Adrenal gland (tissue), 12 donors: Measurements from ENCODE around the gene PDZD7. TPM values are rescaled to one million over a fixed set of nuclear protein-coding genes. Genes with fewer than 3 reads are reported as not detected.

Source experiments
- DNase-seq, 7 donors: peaks; one replicate each; pipeline ENCODE4 v3.0.0-alpha.2; 2019 to 2020
- H3K27ac ChIP-seq, 5 donors: fragments of 200-600 bp; sonication (generic) in 4 of 5; 1 replicate in 3 of 5; 2 replicates in 2 of 5; pipeline versions ENCODE4 v1.5.1 to v1.8.0; 2016 to 2020; ENCODE audit warnings: mild to moderate bottlenecking in 1 of 5
- H3K27me3 ChIP-seq: fragments of 200-600 bp; 2 replicates; pipeline ENCODE4 v1.8.0; 2021
- H3K36me3 ChIP-seq, 2 donors: fragments of 200-600 bp; replicated peaks in 1 of 2; 1 replicate in 1 of 2; 2 replicates in 1 of 2; pipeline versions ENCODE4 v1.5.1 to v1.8.0; 2018 to 2022
- H3K4me1 ChIP-seq, 2 donors: fragments of 200-600 bp; replicated peaks in 1 of 2; 1 replicate in 1 of 2; 2 replicates in 1 of 2; pipeline versions ENCODE4 v1.5.1 to v1.8.0; 2018 to 2021
- H3K4me3 ChIP-seq, 4 donors: fragments of 200-600 bp; sonication (generic) in 3 of 4; one replicate each; pipeline ENCODE4 v1.5.1; 2016 to 2018
- H3K9me3 ChIP-seq, 3 donors: fragments of 200-600 bp; sonication (generic) in 1 of 3; replicated peaks in 1 of 3; 1 replicate in 2 of 3; 2 replicates in 1 of 3; pipeline versions ENCODE4 v1.5.1 to v1.8.0; 2016 to 2021
- POLR2A ChIP-seq, 2 donors: fragments of 450-650 bp; IDR thresholded peaks; one replicate each; pipeline ENCODE4 v1.6.1; 2017; ENCODE audit warnings: antibody characterized with exemption in 2 of 2, mild to moderate bottlenecking in 2 of 2, moderate library complexity in 1 of 2
- WGBS, 4 donors: extraction: QIAGEN DNeasy Blood & Tissue Kit in 2 of 4; methylation state at CpG; one replicate each; pipeline versions ENCODE4 v1.1.5 to v1.1.7; 2013 to 2017; 5-methylcytosine and 5-hydroxymethylcytosine counted together
- intact Hi-C, 2 donors: fragments of 100-400 bp; cut with DNase I; formaldehyde crosslinking; loops; one replicate each; pipeline versions ENCODE4 v1.14.1 to v1.15.0; 2022 to 2023
- polyA plus RNA-seq, 3 donors: library from polyadenylated mRNA; stranded (reverse); fragments of 200-250 nt in 2 of 3; fragments of 350-450 nt in 1 of 3; fragmentation: Illumina TruSeq in 1 of 3; extraction: RNeasy Lipid Tissue Mini Kit (QIAGEN cat#74804) in 1 of 3; gene quantifications; one replicate each; pipeline ENCODE4 v1.2.3, GENCODE V29; 2013 to 2014
- total RNA-seq, 9 donors: library from RNA; depleted of rRNA in 4 of 9; stranded (reverse); fragments of >200 nt in 4 of 9; fragments of 120-200 nt in 1 of 9; fragmentation: NEBNext Ultra II Directional in 1 of 9; extraction: Animal tissue kit (Norgen Biotek cat#: 25700) in 1 of 9; gene quantifications; one replicate each; pipeline versions ENCODE4 v1.1.0 to v1.2.4, GENCODE V29; 2013 to 2023
- TF ChIP-seq, protein P1 (sequence below), 6 experiments: fragments of 450-650 bp in 4 of 6; fragments of 200-600 bp in 2 of 6; sonication (generic) in 1 of 6; IDR thresholded peaks; 1 replicate in 5 of 6; 2 replicates in 1 of 6; pipeline versions ENCODE4 v1.5.1 to v1.8.0; 2016 to 2021; ENCODE audit warnings: antibody characterized with exemption in 6 of 6, mild to moderate bottlenecking in 2 of 6, moderate library complexity in 1 of 6
- donor health status: healthy with polysubstance abuse.
- donor health status: Bipolar disorder and iron deficiency.
- donor health status: DM: yes; HTN: yes; CAD: no.
- donor health status: DM: no; HTN: no; CAD: no.
- donor health status: DM: no; HTN: no; CAD: no.
- donor health status: DM: yes; HTN: yes; CAD: no.

PDZD7 gene
- total and polyA plus RNA-seq, 12 donors: 0.13 to 3.5 (median 0.60) TPM; not detected in 1

DNA sequence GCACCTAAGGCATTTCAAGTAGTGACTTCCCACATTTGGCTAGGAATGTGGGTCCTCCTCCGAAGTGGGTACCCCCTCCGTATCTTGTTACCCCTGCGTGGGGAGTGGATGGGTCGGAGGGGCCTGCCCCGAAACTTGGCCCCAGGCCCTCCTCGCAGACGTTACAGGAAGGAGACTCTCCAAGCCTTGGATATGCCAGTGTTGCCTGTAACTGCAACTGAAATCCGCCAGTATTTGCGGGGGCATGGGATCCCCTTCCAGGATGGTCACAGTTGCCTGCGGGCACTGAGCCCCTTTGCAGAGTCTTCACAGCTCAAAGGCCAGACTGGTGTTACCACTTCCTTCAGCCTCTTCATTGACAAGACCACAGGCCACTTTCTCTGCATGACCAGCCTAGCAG, 42.8 kb downstream of the PDZD7 start:
- TF ChIP-seq, protein P1, sequence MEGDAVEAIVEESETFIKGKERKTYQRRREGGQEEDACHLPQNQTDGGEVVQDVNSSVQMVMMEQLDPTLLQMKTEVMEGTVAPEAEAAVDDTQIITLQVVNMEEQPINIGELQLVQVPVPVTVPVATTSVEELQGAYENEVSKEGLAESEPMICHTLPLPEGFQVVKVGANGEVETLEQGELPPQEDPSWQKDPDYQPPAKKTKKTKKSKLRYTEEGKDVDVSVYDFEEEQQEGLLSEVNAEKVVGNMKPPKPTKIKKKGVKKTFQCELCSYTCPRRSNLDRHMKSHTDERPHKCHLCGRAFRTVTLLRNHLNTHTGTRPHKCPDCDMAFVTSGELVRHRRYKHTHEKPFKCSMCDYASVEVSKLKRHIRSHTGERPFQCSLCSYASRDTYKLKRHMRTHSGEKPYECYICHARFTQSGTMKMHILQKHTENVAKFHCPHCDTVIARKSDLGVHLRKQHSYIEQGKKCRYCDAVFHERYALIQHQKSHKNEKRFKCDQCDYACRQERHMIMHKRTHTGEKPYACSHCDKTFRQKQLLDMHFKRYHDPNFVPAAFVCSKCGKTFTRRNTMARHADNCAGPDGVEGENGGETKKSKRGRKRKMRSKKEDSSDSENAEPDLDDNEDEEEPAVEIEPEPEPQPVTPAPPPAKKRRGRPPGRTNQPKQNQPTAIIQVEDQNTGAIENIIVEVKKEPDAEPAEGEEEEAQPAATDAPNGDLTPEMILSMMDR (IDR thresholded peaks at IDR 0.05): no peak
- no peak for TF ChIP-seq POLR2A (IDR thresholded peaks at IDR 0.05)
- peaks cover 0 to 31% of the 10 kb centered on the region in 2 donors for H3K36me3 ChIP-seq
- H3K4me3 ChIP-seq: peak overlapping the region in 2 of 4 donors; percentile 74 to 75
- intact Hi-C loops: no loop called here
- H3K4me1 ChIP-seq: peaks cover 16 to 30% of the 10 kb centered on the region in 2 donors
- H3K27me3 ChIP-seq: no peaks in the 10 kb centered on the region
- no peaks in the 10 kb centered on the region for H3K9me3 ChIP-seq
- H3K27ac ChIP-seq: no peak overlapping the region
- DNase-seq: no peak
- WGBS, 4 donors: 65 to 95% (median 70%) methylated on average over 3 to 10 of the region's 10 CpGs

DNA sequence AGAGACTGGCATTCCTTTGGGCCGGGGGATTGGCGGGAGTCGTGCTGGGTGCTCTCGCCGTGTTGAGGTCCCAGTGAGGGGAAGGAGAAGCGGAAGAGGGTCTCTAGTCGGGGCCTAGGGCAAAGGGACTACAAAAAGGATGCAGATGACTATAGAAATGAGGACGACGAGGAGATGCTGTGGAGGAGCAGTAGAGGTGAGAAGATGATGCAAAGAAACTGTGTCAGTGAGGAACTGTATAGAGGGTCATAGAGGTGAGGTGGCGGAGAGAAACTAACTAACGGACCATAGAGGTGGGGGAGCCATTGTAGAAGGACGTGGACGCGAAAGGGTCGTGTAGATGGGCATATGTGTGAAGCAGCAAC, 43.3 kb downstream of the PDZD7 start:
- no peak for TF ChIP-seq POLR2A (IDR thresholded peaks at IDR 0.05)
- TF ChIP-seq, protein P1 (IDR thresholded peaks at IDR 0.05): no peak
- Histone ChIP-seq H3K36me3 (peaks cover 0 to 33% of the 10 kb centered on the region in 2 donors), H3K4me1 (peaks cover 16 to 30% of the 10 kb centered on the region in 2 donors), H3K4me3 (peak overlapping the region; percentile 10 to 75 (median 61)), H3K27me3 (no peaks in the 10 kb centered on the region), H3K27ac (peak overlapping the region in 2 of 5 donors; percentile 77 to 83), H3K9me3 (no peaks in the 10 kb centered on the region)
- 2 to 3% (median 2%) methylated on average over 15 of the region's 15 CpGs for WGBS, 4 donors
- DNase-seq: no peak
- intact Hi-C loops: no loop called here

DNA sequence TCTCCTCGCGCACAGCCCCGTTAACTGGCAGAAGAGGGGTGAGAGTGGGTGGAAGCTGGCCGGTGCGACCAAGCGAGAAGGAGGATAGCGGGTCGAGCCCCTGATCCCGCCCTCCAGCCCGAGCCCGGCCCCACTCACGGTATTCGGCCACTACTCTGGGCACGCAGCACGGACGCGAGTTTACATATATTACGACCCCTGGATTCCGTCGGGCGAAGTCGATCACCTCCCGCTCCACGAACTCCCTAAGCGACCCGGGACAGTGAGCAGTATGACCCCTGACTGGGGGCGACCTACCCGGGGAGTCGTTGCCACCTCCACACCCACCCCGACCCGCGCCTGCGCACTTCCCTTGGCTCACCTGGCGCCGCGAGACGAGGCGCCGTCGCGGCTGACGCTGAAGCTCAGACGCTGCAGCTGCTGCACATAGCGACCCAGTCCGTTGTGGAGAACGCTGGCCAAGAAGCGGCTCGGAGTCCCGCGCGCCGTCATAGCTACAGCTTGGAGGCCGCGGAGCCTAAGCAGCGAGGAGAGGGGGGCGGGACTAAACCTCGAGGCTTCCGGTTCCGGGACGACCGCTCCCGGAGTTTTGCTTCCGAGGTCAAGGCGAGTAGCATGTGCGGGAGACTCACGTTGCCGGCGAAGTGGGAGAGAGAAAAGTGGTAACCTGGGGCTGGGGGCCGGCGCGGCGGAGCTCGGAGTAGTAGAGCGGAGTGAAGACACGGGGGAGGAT, 43.8 kb downstream of the PDZD7 start, which contains the start of the genes MRPL43 and TWNK:
MRPL43 (minus strand) TSS at position 546 of the 733 bp plus-strand sequence; CDS start at position 492, 54 bp downstream.
TWNK (plus strand) TSS at position 592 of the 733 bp plus-strand sequence. CDS start 668 bp downstream, outside the sequence.
- H3K27ac ChIP-seq: peak within 1 kb of the TSS in 2 of 5 donors; percentile 77 to 83
- H3K4me3 ChIP-seq: peak within 1 kb of the TSS; percentile 10 to 75 (median 61)
- peaks cover 0 to 36% of the 10 kb centered on the region in 2 donors for H3K36me3 ChIP-seq
- H3K9me3 ChIP-seq: no peaks in the 10 kb centered on the region
- H3K4me1 ChIP-seq: peaks cover 16 to 30% of the 10 kb centered on the region in 2 donors
- DNase-seq: peak; percentile 81 to 91 (median 87)
- intact Hi-C loops: no loop called here
- TF ChIP-seq, protein P1 (IDR thresholded peaks at IDR 0.05): no peak
- TF ChIP-seq POLR2A (IDR thresholded peaks at IDR 0.05): peak; percentile 9 to 52
- no peaks in the 10 kb centered on the region for H3K27me3 ChIP-seq
- 0 to 1% (median 1%) methylated on average over 30 to 75 of the region's 75 CpGs for WGBS, 4 donors

DNA sequence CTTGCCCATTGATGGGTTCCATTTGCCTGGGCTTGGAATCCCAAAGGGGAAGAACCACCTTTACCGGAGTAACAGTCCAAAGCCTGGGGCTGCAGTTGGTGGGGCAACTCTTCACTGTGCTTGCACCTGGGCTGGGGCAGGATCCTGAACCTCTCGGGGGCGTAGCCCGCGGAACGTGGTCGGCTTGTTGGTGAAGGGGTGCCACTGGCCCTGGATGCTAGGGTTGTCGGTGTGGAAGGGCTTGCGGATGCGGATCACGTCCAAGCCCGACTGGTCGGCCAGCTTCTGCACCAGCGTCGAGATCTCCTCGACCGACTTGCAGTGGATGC, 44.3 kb downstream of the PDZD7 start:
- peak in 1 of 7 donors; percentile 14 for DNase-seq
- intact Hi-C loops: no loop called here
- peak overlapping the region in 3 of 4 donors; percentile 10 to 75 (median 74) for H3K4me3 ChIP-seq
- WGBS, 4 donors: 0 to 14% (median 10%) methylated on average over 2 to 17 of the region's 17 CpGs
- no peaks in the 10 kb centered on the region for H3K9me3 ChIP-seq
- H3K4me1 ChIP-seq: peaks cover 16 to 30% of the 10 kb centered on the region in 2 donors
- no peak for TF ChIP-seq POLR2A (IDR thresholded peaks at IDR 0.05)
- TF ChIP-seq, protein P1 (IDR thresholded peaks at IDR 0.05): no peak
- peak overlapping the region in 1 of 5 donors; percentile 83 for H3K27ac ChIP-seq
- no peaks in the 10 kb centered on the region for H3K27me3 ChIP-seq
- peaks cover 0 to 39% of the 10 kb centered on the region in 2 donors for H3K36me3 ChIP-seq
